Natural killer cell (primary cell): ENCODE results near the gene NRF1. TPM values are rescaled to one million over a fixed set of nuclear protein-coding genes. Genes with fewer than 3 reads are reported as not detected.

Experiments
- ATAC-seq, 3 donors: fragments of 150-1000 bp in 2 of 3; fragments of 200-7000 bp in 1 of 3; cut with Tn5 transposase; 1 replicate in 1 of 3; 2 replicates in 2 of 3; pipeline ENCODE4 v1.10.0; 2021; ENCODE audit warnings: mild to moderate bottlenecking in 2 of 3, moderate library complexity in 2 of 3
- DNase-seq, 2 donors: peaks; one replicate each; pipeline versions ENCODE4 v3.0.0 to v3.0.0-alpha.2; 2013 to 2021; ENCODE audit warnings: mixed read lengths in 1 of 2
- H3K27ac ChIP-seq: one replicate; pipeline ENCODE4 v1.5.1; 2013; ENCODE audit warnings: mild to moderate bottlenecking, low read length
- H3K27me3 ChIP-seq: one replicate; pipeline ENCODE4 v1.6.1; 2013; ENCODE audit warnings: low read length; ENCODE audit not compliant: control insufficient read depth, insufficient read depth
- H3K36me3 ChIP-seq: one replicate; pipeline ENCODE4 v1.6.1; 2013; ENCODE audit warnings: low read length; ENCODE audit not compliant: control insufficient read depth, insufficient read depth
- H3K4me1 ChIP-seq: one replicate; pipeline ENCODE4 v1.6.1; 2013; ENCODE audit warnings: low read length; ENCODE audit not compliant: control insufficient read depth, insufficient read depth
- H3K4me3 ChIP-seq: one replicate; pipeline ENCODE4 v1.5.1; 2013; ENCODE audit warnings: low read length
- H3K9me3 ChIP-seq: one replicate; pipeline ENCODE4 v1.6.1; 2013; ENCODE audit warnings: low read length; ENCODE audit not compliant: control insufficient read depth, insufficient read depth
- H3K27ac Mint-ChIP-seq, 2 donors: one replicate each; pipeline ENCODE4 v1.8.0; 2022; ENCODE audit warnings: mild to moderate bottlenecking in 2 of 2, mixed read lengths in 2 of 2, moderate library complexity in 1 of 2
- H3K27me3 Mint-ChIP-seq, 2 donors: one replicate each; pipeline ENCODE4 v1.8.0; 2022; ENCODE audit warnings: low read depth in 2 of 2, mixed read lengths in 2 of 2
- H3K36me3 Mint-ChIP-seq: one replicate; pipeline ENCODE4 v1.8.0; 2022; ENCODE audit warnings: mixed read lengths
- H3K4me1 Mint-ChIP-seq, 2 donors: one replicate each; pipeline ENCODE4 v1.8.0; 2022; ENCODE audit warnings: mixed read lengths in 2 of 2
- H3K4me3 Mint-ChIP-seq: one replicate; pipeline ENCODE4 v1.8.0; 2022; ENCODE audit warnings: mild to moderate bottlenecking, moderate library complexity, mixed read lengths
- H3K9me3 Mint-ChIP-seq, 2 donors: one replicate each; pipeline ENCODE4 v1.8.0; 2022; ENCODE audit warnings: mixed read lengths in 2 of 2
- WGBS: methylation state at CpG from one replicate; pipeline ENCODE4 v1.1.7; 2013; ENCODE audit warnings: missing lambda C conversion rate; ENCODE audit not compliant: insufficient coverage; 5-methylcytosine and 5-hydroxymethylcytosine counted together
- intact Hi-C: fragments of 100-400 bp; cut with micrococcal nuclease; formaldehyde crosslinking; loops from one replicate; pipeline ENCODE4 v1.14.2; 2022
- total RNA-seq, 4 donors: library from RNA; stranded (reverse); fragments of 120-200 nt in 1 of 4; gene quantifications; one replicate each; pipeline versions ENCODE4 v1.2.3 to v1.2.4, GENCODE V29; 2013 to 2022
- TF ChIP-seq, protein P1 (sequence below): fragments of 200-600 bp; IDR thresholded peaks from one replicate; pipeline ENCODE4 v1.8.0; 2022; ENCODE audit warnings: antibody characterized with exemption

Gene NRF1
- total RNA-seq, 3 donors from 2014 or later (not counting 1 experiment from before 2014, with no cell fraction given): 39.8 to 43.5 (median 40.1) TPM

DNA sequence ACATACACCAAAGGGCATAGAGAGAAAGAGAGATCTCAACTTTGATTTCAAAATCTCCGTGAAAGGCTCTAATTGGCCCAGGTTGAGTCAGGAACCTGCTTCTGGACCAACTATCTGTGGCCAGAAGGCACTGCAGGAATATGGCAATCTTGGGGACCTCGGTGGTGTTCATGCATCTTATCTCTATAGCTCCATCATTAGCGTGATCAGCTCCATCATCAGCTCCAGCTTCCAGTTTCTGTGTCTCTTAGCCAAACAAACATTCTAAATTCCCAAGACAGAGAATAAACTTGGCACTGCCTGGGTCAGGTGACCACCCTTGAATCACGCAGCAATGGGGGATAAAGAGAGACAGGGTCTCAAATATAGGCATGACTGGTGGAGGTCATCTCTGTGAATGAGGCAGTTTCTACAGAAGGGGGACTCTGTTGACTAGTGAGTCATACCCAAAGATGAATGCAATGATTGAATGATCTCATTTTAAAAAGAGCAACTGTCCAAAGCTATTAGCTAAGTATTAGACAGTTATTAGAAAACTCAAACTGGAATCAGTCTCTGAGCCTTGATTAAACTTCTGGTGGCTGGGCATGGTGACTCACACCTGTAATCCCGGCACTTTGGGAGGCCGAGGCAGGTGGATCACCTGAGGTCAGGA lies 5.4 kb upstream of the NRF1 start:
- H3K4me3 ChIP-seq: no peak overlapping the region
- WGBS: 97% methylated on average over 6 of the region's 6 CpGs
- intact Hi-C loops: no loop called here
- H3K9me3 Mint-ChIP-seq: no peaks in the 10 kb centered on the region
- DNase-seq: no peak
- no peaks in the 10 kb centered on the region for H3K27me3 Mint-ChIP-seq
- H3K9me3 ChIP-seq: no peaks in the 10 kb centered on the region
- no peaks in the 10 kb centered on the region for H3K27me3 ChIP-seq
- TF ChIP-seq, protein P1, sequence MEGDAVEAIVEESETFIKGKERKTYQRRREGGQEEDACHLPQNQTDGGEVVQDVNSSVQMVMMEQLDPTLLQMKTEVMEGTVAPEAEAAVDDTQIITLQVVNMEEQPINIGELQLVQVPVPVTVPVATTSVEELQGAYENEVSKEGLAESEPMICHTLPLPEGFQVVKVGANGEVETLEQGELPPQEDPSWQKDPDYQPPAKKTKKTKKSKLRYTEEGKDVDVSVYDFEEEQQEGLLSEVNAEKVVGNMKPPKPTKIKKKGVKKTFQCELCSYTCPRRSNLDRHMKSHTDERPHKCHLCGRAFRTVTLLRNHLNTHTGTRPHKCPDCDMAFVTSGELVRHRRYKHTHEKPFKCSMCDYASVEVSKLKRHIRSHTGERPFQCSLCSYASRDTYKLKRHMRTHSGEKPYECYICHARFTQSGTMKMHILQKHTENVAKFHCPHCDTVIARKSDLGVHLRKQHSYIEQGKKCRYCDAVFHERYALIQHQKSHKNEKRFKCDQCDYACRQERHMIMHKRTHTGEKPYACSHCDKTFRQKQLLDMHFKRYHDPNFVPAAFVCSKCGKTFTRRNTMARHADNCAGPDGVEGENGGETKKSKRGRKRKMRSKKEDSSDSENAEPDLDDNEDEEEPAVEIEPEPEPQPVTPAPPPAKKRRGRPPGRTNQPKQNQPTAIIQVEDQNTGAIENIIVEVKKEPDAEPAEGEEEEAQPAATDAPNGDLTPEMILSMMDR: no peak
- H3K36me3 Mint-ChIP-seq: no peaks in the 10 kb centered on the region
- H3K27ac ChIP-seq: no peak overlapping the region
- H3K36me3 ChIP-seq: no peaks in the 10 kb centered on the region
- no peak for ATAC-seq
- H3K4me3 Mint-ChIP-seq: no peak overlapping the region
- peaks cover 48 to 64% of the 10 kb centered on the region in 2 donors for H3K4me1 Mint-ChIP-seq
- peak overlapping the region; percentile 52 to 76 for H3K27ac Mint-ChIP-seq
- H3K4me1 ChIP-seq: peaks cover 17% of the 10 kb centered on the region

DNA sequence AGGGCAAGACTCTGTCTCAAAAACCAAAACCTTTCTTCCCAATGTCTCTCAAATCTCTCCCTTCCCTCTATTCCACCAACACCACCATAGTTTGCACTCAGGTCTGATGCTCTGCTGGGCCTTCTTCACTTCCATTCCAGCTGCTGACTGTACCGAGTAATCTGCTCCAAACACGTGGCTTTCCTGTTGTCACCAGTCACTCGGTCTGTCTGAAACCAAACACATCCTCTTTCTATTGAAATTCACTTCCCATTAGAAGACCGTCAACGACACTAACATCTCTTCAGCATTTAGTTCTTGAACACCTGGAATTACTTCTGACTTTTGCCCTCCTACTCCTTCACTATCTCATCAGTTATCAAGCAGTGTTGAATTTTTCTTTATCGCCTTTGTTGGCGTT lies 4.7 kb upstream of the NRF1 start:
- no peak overlapping the region for H3K4me3 ChIP-seq
- peaks cover 48 to 66% of the 10 kb centered on the region in 2 donors for H3K4me1 Mint-ChIP-seq
- peaks cover 19% of the 10 kb centered on the region for H3K4me1 ChIP-seq
- no peaks in the 10 kb centered on the region for H3K27me3 Mint-ChIP-seq
- TF ChIP-seq, protein P1: no peak
- intact Hi-C loops: loop anchor here (1.0 kb wide), 1 partner anchor 105 kb away; the partner anchor contains the start of gene SMKR1
- no peaks in the 10 kb centered on the region for H3K27me3 ChIP-seq
- H3K9me3 ChIP-seq: no peaks in the 10 kb centered on the region
- WGBS: 10% methylated on average over 5 of the region's 7 CpGs
- peak overlapping the region; percentile 52 to 76 for H3K27ac Mint-ChIP-seq
- H3K27ac ChIP-seq: peak overlapping the region; percentile 9
- H3K36me3 ChIP-seq: no peaks in the 10 kb centered on the region
- H3K9me3 Mint-ChIP-seq: no peaks in the 10 kb centered on the region
- no peak for DNase-seq
- no peak overlapping the region for H3K4me3 Mint-ChIP-seq
- H3K36me3 Mint-ChIP-seq: no peaks in the 10 kb centered on the region
- ATAC-seq: no peak

DNA sequence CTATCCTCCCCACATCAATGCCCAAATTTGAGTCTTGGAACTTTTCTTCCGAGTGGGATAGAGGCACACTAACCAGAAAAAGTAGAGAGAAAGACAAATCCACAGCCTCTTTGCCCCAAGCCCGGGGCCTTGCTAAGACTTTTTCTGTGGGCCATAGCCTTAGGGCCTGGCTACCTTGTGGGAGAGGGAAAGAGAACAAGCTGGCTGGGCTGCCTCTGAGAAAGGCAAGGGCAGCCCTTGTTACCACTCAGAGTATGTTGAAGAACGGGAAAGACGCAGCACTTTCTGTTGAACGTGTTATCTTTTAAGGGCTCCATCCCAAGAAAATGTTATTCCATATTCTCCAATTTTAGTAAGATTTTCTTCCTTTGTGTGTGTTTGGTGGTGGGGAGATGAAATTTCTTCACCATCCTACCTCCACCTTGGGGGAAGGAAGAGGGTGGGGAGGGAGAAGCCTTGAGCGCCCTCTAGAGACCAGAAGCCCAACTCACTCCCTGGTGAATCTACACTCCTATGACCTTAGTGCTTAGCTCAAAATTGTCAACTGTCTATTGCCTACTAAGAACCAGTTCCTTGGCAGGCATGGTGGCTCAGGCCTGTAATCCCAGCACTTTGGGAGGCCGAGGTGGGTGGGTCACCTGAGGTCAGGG lies 3.9 kb upstream of the NRF1 start:
- H3K9me3 Mint-ChIP-seq: no peaks in the 10 kb centered on the region
- Histone ChIP-seq H3K9me3 (no peaks in the 10 kb centered on the region), H3K4me3 (no peak overlapping the region), H3K27me3 (no peaks in the 10 kb centered on the region), H3K27ac (no peak overlapping the region), H3K4me1 (peaks cover 22% of the 10 kb centered on the region), H3K36me3 (no peaks in the 10 kb centered on the region)
- TF ChIP-seq, protein P1: peak; percentile 64
- H3K4me3 Mint-ChIP-seq: no peak overlapping the region
- DNase-seq (peak; percentile 34 to 75), ATAC-seq (no peak)
- H3K27ac Mint-ChIP-seq: peak overlapping the region; percentile 52 to 76
- intact Hi-C loops: loop anchor here (1.0 kb wide), 1 partner anchor 105 kb away; the partner anchor contains the start of gene SMKR1
- H3K36me3 Mint-ChIP-seq: no peaks in the 10 kb centered on the region
- no peaks in the 10 kb centered on the region for H3K27me3 Mint-ChIP-seq
- WGBS: 85% methylated on average over 7 of the region's 7 CpGs
- H3K4me1 Mint-ChIP-seq: peaks cover 50 to 71% of the 10 kb centered on the region in 2 donors
